Esophagus (tissue), 2 donors: ENCODE results near the gene NUDT13. TPM values are rescaled to one million over a fixed set of nuclear protein-coding genes. Genes with fewer than 3 reads are reported as not detected.
"Not testable (repeated sequence)": the region's sequence is repeated elsewhere in the genome, so short reads cannot be mapped to it uniquely, and the experiment has no call there.

Source experiments
- H3K27ac ChIP-seq, 2 donors: one replicate each; pipeline ENCODE4 v1.5.1; 2013; ENCODE audit warnings: low read depth in 2 of 2, mild to moderate bottlenecking in 2 of 2, inconsistent platforms in 1 of 2, low read length in 1 of 2, moderate library complexity in 1 of 2
- H3K27me3 ChIP-seq, 2 donors: one replicate each; pipeline ENCODE4 v1.6.1; 2013; ENCODE audit warnings: low read length in 2 of 2, control low read depth in 1 of 2, mild to moderate bottlenecking in 1 of 2; ENCODE audit not compliant: insufficient read depth in 2 of 2, control insufficient read depth in 1 of 2
- H3K36me3 ChIP-seq, 2 donors: one replicate each; pipeline ENCODE4 v1.6.1; 2013; ENCODE audit warnings: low read length in 1 of 2; ENCODE audit not compliant: control insufficient read depth in 2 of 2, insufficient read depth in 2 of 2
- H3K4me1 ChIP-seq, 2 donors: one replicate each; pipeline ENCODE4 v1.6.1; 2013; ENCODE audit warnings: low read length in 1 of 2; ENCODE audit not compliant: control insufficient read depth in 2 of 2, insufficient read depth in 2 of 2
- H3K4me3 ChIP-seq, 2 donors: one replicate each; pipeline ENCODE4 v1.5.1; 2013; ENCODE audit warnings: low read length in 2 of 2, mild to moderate bottlenecking in 2 of 2, low read depth in 1 of 2, moderate library complexity in 1 of 2
- H3K9me3 ChIP-seq, 2 donors: one replicate each; pipeline ENCODE4 v1.6.1; 2013; ENCODE audit warnings: mild to moderate bottlenecking in 2 of 2, low read depth in 1 of 2, low read length in 1 of 2, moderate library complexity in 1 of 2; ENCODE audit not compliant: control insufficient read depth in 2 of 2, insufficient read depth in 1 of 2
- WGBS, 2 donors: extraction: QIAGEN DNeasy Blood & Tissue Kit; methylation state at CpG; one replicate each; pipeline ENCODE4 v1.1.7; 2013; 5-methylcytosine and 5-hydroxymethylcytosine counted together
- polyA plus RNA-seq, 2 donors: library from polyadenylated mRNA; stranded (reverse); fragments of 200-250 nt; gene quantifications; one replicate each; pipeline ENCODE4 v1.2.3, GENCODE V29; 2013
- donor health status: healthy with polysubstance abuse.
- donor health status: Bipolar disorder and iron deficiency.

NUDT13 gene
- polyA plus RNA-seq, 2 donors: 1.3 to 1.8 TPM

DNA sequence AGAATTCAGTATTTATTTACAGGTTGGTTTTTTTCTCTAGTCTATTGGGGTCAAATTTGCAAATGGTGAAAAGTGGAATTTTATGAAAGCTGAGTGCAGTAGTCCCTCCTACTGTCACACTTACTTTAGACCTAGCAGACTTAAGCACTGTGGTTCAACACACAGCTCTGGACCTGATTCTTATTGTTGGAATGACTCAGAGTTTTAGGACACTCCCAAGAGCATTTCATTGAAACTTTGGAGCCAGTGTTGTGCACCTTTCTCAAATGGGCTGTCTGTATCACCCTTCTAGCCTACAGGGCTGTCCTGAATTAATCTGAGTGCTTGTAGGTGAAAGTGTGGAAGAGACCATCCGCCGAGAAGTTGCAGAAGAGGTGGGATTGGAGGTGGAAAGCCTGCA, 16.1 kb downstream of the NUDT13 start:
- WGBS, 2 donors: 94 to 96% methylated on average over 2 of the region's 2 CpGs
- Histone ChIP-seq H3K36me3 (peaks cover 4 to 10% of the 10 kb centered on the region in 2 donors), H3K27me3 (no peaks in the 10 kb centered on the region), H3K9me3 (no peaks in the 10 kb centered on the region), H3K4me1 (peaks cover 0 to 2% of the 10 kb centered on the region in 2 donors), H3K27ac (no peak overlapping the region), H3K4me3 (no peak overlapping the region)

DNA sequence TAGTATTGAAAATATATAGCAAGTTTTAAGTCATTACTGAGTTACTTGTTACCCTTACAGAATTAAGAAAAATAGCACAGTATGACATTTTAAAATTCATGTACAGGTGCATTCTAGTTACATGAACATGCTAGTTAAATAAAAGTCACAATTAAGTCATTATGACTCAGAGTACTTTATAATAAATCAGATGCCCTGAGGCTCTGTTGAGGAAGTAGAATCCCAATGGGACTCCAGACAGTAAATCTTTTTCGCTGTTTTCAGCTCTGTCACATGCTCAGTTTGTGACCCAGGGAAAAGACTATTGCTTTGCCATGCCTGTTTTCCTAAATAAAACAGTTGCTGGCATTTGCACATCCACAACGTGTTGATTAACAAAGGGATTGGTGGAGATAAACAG, 21.0 kb downstream of the NUDT13 start:
- Histone ChIP-seq H3K36me3 (peaks cover 0 to 8% of the 10 kb centered on the region in 2 donors), H3K27ac (no peak overlapping the region), H3K4me3 (no peak overlapping the region), H3K9me3 (no peaks in the 10 kb centered on the region), H3K4me1 (peaks cover 0 to 2% of the 10 kb centered on the region in 2 donors), H3K27me3 (no peaks in the 10 kb centered on the region)
- WGBS, 2 donors: 31 to 47% methylated on average over 2 of the region's 2 CpGs

DNA sequence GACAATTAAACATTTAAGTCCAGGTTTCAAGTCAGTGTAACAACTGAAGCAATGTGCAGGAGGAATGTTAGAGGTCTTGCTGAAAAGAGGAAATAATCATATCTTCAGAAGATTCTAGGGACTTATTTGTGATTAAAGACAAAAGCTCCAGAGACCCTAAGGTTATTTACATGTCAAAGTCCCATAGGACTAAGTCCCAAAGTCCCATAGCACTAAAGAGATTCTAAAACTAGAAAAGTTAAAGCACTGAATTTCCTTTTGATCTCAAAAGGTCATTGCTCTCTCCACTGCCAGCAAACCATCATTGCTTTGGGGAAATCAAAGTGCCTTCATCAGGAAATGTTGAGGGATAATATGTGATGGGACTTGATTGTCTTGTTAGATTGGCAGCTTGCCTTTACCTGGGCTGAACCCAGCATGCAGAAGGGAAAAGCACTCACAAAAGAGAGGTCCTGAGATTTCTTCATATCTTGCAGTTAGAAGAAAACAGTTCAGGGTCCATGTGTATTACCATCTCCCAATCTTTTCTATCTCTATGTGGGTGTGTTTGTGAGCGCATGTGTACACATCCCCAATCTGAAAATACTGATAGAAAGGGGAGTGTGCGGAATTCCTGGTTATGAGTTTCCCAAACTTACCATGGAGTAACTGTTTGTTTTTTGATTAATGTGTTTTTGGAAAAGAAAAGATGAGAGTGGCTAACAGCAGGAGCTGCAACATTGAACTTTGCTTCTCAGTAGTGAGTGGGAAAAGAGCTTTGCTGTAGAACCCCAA, 21.8 kb downstream of the NUDT13 start:
- H3K4me1 ChIP-seq: no peaks in the 10 kb centered on the region
- 96 to 97% methylated on average over 2 of the region's 2 CpGs for WGBS, 2 donors
- H3K27ac ChIP-seq: no peak overlapping the region
- H3K9me3 ChIP-seq: no peaks in the 10 kb centered on the region
- no peaks in the 10 kb centered on the region for H3K27me3 ChIP-seq
- no peak overlapping the region for H3K4me3 ChIP-seq
- H3K36me3 ChIP-seq: peaks cover 0 to 10% of the 10 kb centered on the region in 2 donors

DNA sequence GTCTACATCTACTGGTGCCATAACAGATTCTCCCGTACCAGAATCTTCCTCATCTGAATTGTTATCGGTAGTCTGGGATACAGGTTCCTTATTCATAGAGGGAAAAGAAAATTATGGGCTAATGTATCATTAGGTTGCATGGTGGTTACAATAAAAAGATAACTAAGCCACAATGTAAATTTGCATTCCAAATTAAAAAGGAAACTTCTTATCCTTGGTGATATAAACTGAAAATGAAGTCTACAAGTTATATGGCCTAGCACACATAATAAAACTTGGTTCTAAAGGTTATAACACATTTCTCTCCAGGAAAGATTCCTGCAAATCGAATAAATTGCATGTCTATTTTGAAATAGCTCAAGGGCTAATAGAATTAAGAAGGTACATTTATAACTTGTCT, 24.5 kb downstream of the NUDT13 start:
- no peak overlapping the region for H3K4me3 ChIP-seq
- peaks cover 0 to 10% of the 10 kb centered on the region in 2 donors for H3K36me3 ChIP-seq
- WGBS, 2 donors: 86 to 95% methylated on average over 3 of the region's 3 CpGs
- no peaks in the 10 kb centered on the region for H3K4me1 ChIP-seq
- no peak overlapping the region for H3K27ac ChIP-seq
- no peaks in the 10 kb centered on the region for H3K27me3 ChIP-seq
- H3K9me3 ChIP-seq: no peaks in the 10 kb centered on the region

DNA sequence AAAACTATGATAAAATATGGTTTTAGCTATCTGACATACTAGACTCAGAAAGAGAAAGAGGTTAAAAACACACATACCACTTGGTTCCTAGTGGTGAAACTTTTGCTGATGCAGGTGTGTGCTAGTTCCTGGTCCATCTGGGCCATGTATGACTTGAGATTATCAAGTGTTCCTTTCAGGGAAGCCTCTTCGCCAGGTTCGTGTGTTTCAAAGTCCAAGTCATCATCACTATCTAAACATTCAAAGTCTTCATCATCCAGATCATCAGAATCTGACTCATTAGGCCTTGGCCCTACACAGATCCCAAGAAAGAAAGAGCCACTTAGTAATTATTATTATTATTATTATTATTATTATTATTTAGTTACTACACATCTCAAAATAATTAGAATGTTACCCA, 26.4 kb downstream of the NUDT13 start:
- H3K9me3 ChIP-seq: no peaks in the 10 kb centered on the region
- peaks cover 0 to 8% of the 10 kb centered on the region in 2 donors for H3K36me3 ChIP-seq
- H3K4me1 ChIP-seq: no peaks in the 10 kb centered on the region

DNA sequence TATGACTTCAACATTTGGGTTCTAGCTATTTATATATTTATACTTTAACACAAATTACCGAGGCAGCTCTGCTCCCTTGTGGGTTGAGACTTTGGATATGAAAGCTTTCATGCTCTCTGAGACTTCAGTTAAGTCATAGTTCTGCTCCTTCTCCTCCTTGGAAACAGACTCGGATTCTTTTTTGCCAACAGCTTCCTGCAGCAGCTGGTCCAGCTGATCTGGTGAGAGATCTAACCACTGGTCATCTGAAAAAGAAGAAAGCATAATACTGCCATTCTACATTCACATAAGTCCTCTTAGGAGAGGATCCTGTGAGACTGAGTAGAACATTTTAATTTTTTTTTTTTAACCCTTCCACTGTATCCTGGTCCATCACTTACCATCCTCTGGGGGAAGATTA, 29.0 kb downstream of the NUDT13 start:
- WGBS, 2 donors: 60 to 73% methylated on average over 2 of the region's 2 CpGs
- H3K27ac ChIP-seq: no peak overlapping the region
- no peaks in the 10 kb centered on the region for H3K9me3 ChIP-seq
- peaks cover 0 to 7% of the 10 kb centered on the region in 2 donors for H3K36me3 ChIP-seq
- no peaks in the 10 kb centered on the region for H3K27me3 ChIP-seq
- no peaks in the 10 kb centered on the region for H3K4me1 ChIP-seq
- H3K4me3 ChIP-seq: no peak overlapping the region

More for the DNA sequence above, 26.4 kb downstream of the NUDT13 start:
- 85% methylated on average over 2 of the region's 2 CpGs for WGBS, 2 donors
- Histone ChIP-seq H3K27me3 (no peaks in the 10 kb centered on the region), H3K4me3 (no peak overlapping the region), H3K27ac (no peak overlapping the region)

DNA sequence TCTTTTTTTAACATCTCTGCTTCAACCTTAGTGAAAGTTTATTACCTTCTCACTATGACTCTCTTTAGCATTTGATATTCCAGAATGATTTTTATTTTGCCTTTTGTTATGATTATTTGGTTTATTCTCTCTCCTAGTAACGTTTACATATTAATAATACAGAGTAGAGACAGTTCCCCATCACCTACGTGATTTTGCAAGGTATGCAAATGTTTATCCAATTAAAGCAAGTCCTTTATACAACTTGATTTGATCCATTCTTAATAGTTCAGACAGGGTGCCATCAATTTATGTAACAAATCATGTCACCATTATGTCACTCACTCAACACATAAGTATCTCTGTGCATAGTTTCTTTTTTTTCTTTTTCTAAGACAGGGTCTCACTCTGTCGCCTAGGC, 31.3 kb downstream of the NUDT13 start:
- no peaks in the 10 kb centered on the region for H3K27me3 ChIP-seq
- WGBS, 2 donors: 84 to 87% methylated on average over 3 of the region's 3 CpGs
- no peak overlapping the region for H3K27ac ChIP-seq
- no peaks in the 10 kb centered on the region for H3K4me1 ChIP-seq
- H3K4me3 ChIP-seq: no peak overlapping the region
- peaks cover 0 to 6% of the 10 kb centered on the region in 2 donors for H3K36me3 ChIP-seq
- H3K9me3 ChIP-seq: no peaks in the 10 kb centered on the region

DNA sequence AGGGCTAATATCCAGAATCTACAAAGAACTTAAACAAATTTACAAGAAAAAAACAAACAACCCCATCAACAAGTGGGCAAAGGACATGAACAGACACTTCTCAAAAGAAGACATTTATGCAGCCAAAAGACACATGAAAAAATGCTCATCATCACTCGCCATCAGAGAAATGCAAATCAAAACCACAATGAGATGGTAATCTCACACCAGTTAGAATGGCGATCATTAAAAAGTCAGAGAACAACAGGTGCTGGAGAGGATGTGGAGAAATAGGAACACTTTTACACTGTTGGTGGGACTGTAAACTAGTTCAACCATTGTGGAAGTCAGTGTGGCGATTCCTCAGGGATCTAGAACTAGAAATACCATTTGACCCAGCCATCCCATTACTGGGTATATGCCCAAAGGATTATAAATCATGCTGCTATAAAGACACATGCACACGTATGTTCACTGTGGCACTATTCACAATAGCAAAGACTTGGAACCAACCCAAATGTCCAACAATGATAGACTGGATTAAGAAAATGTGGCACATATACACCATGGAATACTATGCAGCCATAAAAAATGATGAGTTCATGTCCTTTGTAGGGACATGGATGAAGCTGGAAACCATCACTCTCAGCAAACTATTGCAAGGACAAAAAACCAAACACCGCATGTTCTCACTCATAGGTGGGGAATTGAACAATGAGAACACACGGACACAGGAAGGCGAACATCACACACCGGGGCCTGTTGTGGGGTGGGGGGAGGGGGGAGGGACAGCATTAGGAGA, 40.6 kb downstream of the NUDT13 start:
- not testable (repeated sequence) for H3K4me3 ChIP-seq, H3K27ac ChIP-seq, H3K36me3 ChIP-seq, H3K27me3 ChIP-seq, H3K9me3 ChIP-seq, H3K4me1 ChIP-seq
- 78 to 93% methylated on average over 7 of the region's 8 CpGs for WGBS, 2 donors

DNA sequence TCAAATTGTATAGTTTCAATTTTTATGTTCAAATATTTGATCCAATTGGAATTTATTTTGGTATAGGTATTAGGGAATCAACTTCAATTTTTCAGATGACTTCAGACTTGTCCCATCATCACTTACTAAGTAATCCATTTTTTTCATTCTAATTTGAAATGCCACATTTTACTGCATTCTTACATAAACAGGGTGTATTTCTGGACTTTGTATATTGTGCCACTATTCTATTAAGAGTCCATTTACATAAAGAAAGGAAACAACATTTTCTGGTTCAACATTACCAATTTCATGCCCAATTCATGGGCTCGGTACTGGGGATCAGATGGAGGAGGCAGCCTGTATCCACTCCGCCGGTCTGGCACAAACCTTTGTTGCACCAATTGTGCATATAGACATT, 41.8 kb downstream of the NUDT13 start:
- Histone ChIP-seq H3K36me3 (peaks cover 6 to 7% of the 10 kb centered on the region in 2 donors), H3K27me3 (no peaks in the 10 kb centered on the region), H3K9me3 (no peaks in the 10 kb centered on the region), H3K4me3 (no peak overlapping the region), H3K27ac (no peak overlapping the region), H3K4me1 (no peaks in the 10 kb centered on the region)
- 99% methylated on average over 3 of the region's 3 CpGs for WGBS, 2 donors
